ENCODE results near the gene CIPC.

Gene CIPC

GRCh38 chr14:77063571-77064171 is 34.4 kb upstream of the CIPC start:
- CTCF ChIA-PET, result interaction anchor here (0.7 to 22.5 kb wide), 13 partner anchors 10 to 198 kb away, joined by 3 to 586 read pairs (median 3); no protein-coding TSS in a partner anchor
- DNase-seq (ENCODE audit: extremely low spot score), result no peak
- POLR2A ChIA-PET, result no interaction called here
- TF ChIP-seq CTCF (IDR thresholded peaks at IDR 0.05; ENCODE audit: control extremely low read depth, extremely low read depth, low read depth, missing control alignments), result no peak

GRCh38 chr14:77064521-77065178 is 33.4 kb upstream of the CIPC start:
- ChIA-PET POLR2A (no interaction called here), CTCF (interaction anchor here (0.7 to 22.5 kb wide), 10 partner anchors 10 to 190 kb away, joined by 3 to 586 read pairs (median 4); no protein-coding TSS in a partner anchor)
- no peak for TF ChIP-seq CTCF (IDR thresholded peaks at IDR 0.05; ENCODE audit: control extremely low read depth, extremely low read depth, low read depth, missing control alignments)
- no peak for DNase-seq (ENCODE audit: extremely low spot score)

- CTCF ChIA-PET, result interaction anchor here (0.7 to 22.5 kb wide), 7 partner anchors 9 to 356 kb away, joined by 3 to 586 read pairs (median 6); no protein-coding TSS in a partner anchor
- TF ChIP-seq CTCF (IDR thresholded peaks at IDR 0.05; ENCODE audit: control extremely low read depth, extremely low read depth, low read depth, missing control alignments), result no peak
- POLR2A ChIA-PET, result interaction anchor here (0.6 kb wide), 1 partner anchor 104 kb away, joined by 3 read pairs; no protein-coding TSS in a partner anchor
- no peak for DNase-seq (ENCODE audit: extremely low spot score)
Measured at GRCh38 chr14:77065851-77066577, 32.0 kb upstream of the CIPC start.

- DNase-seq (ENCODE audit: extremely low spot score), result no peak
- ChIA-PET CTCF (interaction anchor here (0.7 to 22.5 kb wide), 11 partner anchors 9 to 357 kb away, joined by 3 to 586 read pairs (median 17); no protein-coding TSS in a partner anchor), POLR2A (interaction anchor here (0.6 kb wide), 1 partner anchor 105 kb away, joined by 3 read pairs; no protein-coding TSS in a partner anchor)
- no peak for TF ChIP-seq CTCF (IDR thresholded peaks at IDR 0.05; ENCODE audit: control extremely low read depth, extremely low read depth, low read depth, missing control alignments)
Measured at GRCh38 chr14:77066578-77067172, 31.4 kb upstream of the CIPC start.

- POLR2A ChIA-PET, result no interaction called here
- CTCF ChIA-PET, result interaction anchor here (0.8 to 22.5 kb wide), 25 partner anchors 8 to 358 kb away, joined by 3 to 586 read pairs (median 6); no protein-coding TSS in a partner anchor
- peak; percentile 94 for TF ChIP-seq CTCF (IDR thresholded peaks at IDR 0.05; ENCODE audit: control extremely low read depth, extremely low read depth, low read depth, missing control alignments)
- DNase-seq (ENCODE audit: extremely low spot score), result peak; percentile 77
Measured at GRCh38 chr14:77067632-77068516, 30.2 kb upstream of the CIPC start.

Data from GM10248 (cell line).